Spleen (tissue), 11 donors: ENCODE data around the gene IGFL3. TPM values are rescaled to one million over a fixed set of nuclear protein-coding genes. Genes with fewer than 3 reads are reported as not detected.

ENCODE experiments used
- DNase-seq: peaks from one replicate; pipeline ENCODE4 v3.0.0-alpha.2; 2020
- H3K27ac ChIP-seq, 8 donors: fragments of 200-600 bp; sonication (generic) in 7 of 8; 1 replicate in 4 of 8; 2 replicates in 4 of 8; pipeline versions ENCODE4 v1.5.0 to v1.8.0; 2016 to 2021; ENCODE audit warnings: inconsistent platforms in 4 of 8, mild to moderate bottlenecking in 4 of 8, moderate library complexity in 1 of 8
- H3K27me3 ChIP-seq, 7 donors: fragments of 200-600 bp; sonication (generic) in 6 of 7; replicated peaks in 1 of 7; 1 replicate in 4 of 7; 2 replicates in 3 of 7; pipeline versions ENCODE4 v1.5.0 to v1.8.0; 2016 to 2021; ENCODE audit warnings: inconsistent platforms in 3 of 7, mild to moderate bottlenecking in 1 of 7
- H3K36me3 ChIP-seq, 6 donors: fragments of 200-600 bp; sonication (generic) in 5 of 6; 1 replicate in 4 of 6; 2 replicates in 2 of 6; pipeline versions ENCODE4 v1.5.0 to v1.8.0; 2016 to 2021; ENCODE audit warnings: inconsistent platforms in 2 of 6
- H3K4me1 ChIP-seq, 6 donors: fragments of 200-600 bp; sonication (generic) in 5 of 6; 1 replicate in 3 of 6; 2 replicates in 3 of 6; pipeline versions ENCODE4 v1.5.0 to v1.8.0; 2016 to 2021; ENCODE audit warnings: inconsistent platforms in 3 of 6
- H3K4me3 ChIP-seq, 8 donors: fragments of 200-600 bp; sonication (generic) in 7 of 8; 1 replicate in 4 of 8; 2 replicates in 4 of 8; pipeline versions ENCODE4 v1.5.0 to v1.8.0; 2016 to 2021; ENCODE audit warnings: inconsistent platforms in 4 of 8, mild to moderate bottlenecking in 4 of 8, moderate library complexity in 2 of 8
- H3K9me3 ChIP-seq, 8 donors: fragments of 200-600 bp; sonication (generic) in 7 of 8; 1 replicate in 4 of 8; 2 replicates in 4 of 8; pipeline versions ENCODE4 v1.5.0 to v1.8.0; 2016 to 2021; ENCODE audit warnings: inconsistent platforms in 4 of 8
- POLR2A ChIP-seq, 3 donors: fragments of 450-650 bp; IDR thresholded peaks; one replicate each; pipeline ENCODE4 v1.5.1; 2017; ENCODE audit warnings: antibody characterized with exemption in 3 of 3, mild to moderate bottlenecking in 1 of 3
- POLR2AphosphoS5 ChIP-seq, 3 donors: sonication (generic); formaldehyde crosslinking; IDR thresholded peaks; one replicate each; pipeline ENCODE4 v1.5.1; 2017; ENCODE audit warnings: antibody characterized with exemption in 3 of 3
- WGBS, 5 donors: extraction: QIAGEN DNeasy Blood & Tissue Kit in 3 of 5; methylation state at CpG; one replicate each; pipeline versions ENCODE4 v1.1.5 to v1.1.7; 2013 to 2018; 5-methylcytosine and 5-hydroxymethylcytosine counted together
- intact Hi-C: fragments of 100-400 bp; cut with DNase I; formaldehyde crosslinking; loops from one replicate; pipeline ENCODE4 v1.15.0; 2023; ENCODE audit warnings: low total_unique reads
- polyA plus RNA-seq, 3 donors: library from polyadenylated mRNA; stranded (reverse); fragments of 200-250 nt; gene quantifications; one replicate each; pipeline ENCODE4 v1.2.1, GENCODE V29; 2013
- total RNA-seq, 7 donors: library from RNA; depleted of rRNA in 3 of 7; stranded (reverse); fragments of >200 nt in 3 of 7; fragmentation: NEBNext Ultra II Directional in 4 of 7; extraction: Animal tissue kit (Norgen Biotek cat#: 25700) in 4 of 7; gene quantifications; one replicate each; pipeline versions ENCODE4 v1.1.0 to v1.2.1, GENCODE V29; 2016 to 2021
- TF ChIP-seq, protein P1 (sequence below), 11 experiments: fragments of 200-600 bp in 7 of 11; fragments of 450-650 bp in 4 of 11; sonication (generic) in 4 of 11; IDR thresholded peaks in 8 of 11; conservative IDR thresholded peaks in 3 of 11; 1 replicate in 7 of 11; 2 replicates in 4 of 11; pipeline versions ENCODE4 v1.4.0 to v1.8.0; 2016 to 2021; ENCODE audit warnings: antibody characterized with exemption in 11 of 11, inconsistent platforms in 4 of 11, mild to moderate bottlenecking in 1 of 11
- donor health status: healthy with polysubstance abuse.
- donor health status: DM: no; HTN: no; CAD: no; lungs with moderate emphysema.
- donor health status: DM: no; HTN: no; CAD: no.
- donor health status: Bipolar disorder and iron deficiency.
- donor health status: healthy.
- donor health status: DM: no; HTN: no; CAD: no.
- donor health status: DM: yes; HTN: yes; CAD: no.

The IGFL3 gene
- total and polyA plus RNA-seq, 10 donors, result not detected

DNA sequence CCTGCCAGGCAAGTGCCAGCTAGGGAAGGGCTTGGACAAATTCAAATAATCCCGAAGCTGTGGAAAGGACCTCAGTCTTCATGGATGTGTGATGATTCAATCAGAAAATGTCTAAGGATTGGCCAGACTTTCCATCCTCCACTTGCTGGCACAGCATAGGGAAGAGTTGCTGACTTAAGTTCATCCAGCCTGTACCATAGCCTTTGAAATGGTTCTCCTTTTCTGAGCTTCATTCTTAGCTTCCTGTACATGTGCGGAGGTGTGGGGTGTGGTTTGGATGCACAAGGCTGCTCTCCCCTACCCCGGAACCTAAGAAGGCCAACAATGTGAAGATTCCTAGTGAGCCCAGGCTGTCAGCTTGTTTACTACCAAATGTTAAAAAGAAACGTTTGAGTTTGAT, 959 bp upstream of the IGFL3 start:
- no peaks in the 10 kb centered on the region for H3K4me1 ChIP-seq
- DNase-seq, result no peak
- no peak overlapping the region for H3K27ac ChIP-seq
- no peak overlapping the region for H3K4me3 ChIP-seq
- TF ChIP-seq POLR2AphosphoS5 (IDR thresholded peaks at IDR 0.05) (no peak), POLR2A (IDR thresholded peaks at IDR 0.05) (no peak)
- TF ChIP-seq, protein P1, sequence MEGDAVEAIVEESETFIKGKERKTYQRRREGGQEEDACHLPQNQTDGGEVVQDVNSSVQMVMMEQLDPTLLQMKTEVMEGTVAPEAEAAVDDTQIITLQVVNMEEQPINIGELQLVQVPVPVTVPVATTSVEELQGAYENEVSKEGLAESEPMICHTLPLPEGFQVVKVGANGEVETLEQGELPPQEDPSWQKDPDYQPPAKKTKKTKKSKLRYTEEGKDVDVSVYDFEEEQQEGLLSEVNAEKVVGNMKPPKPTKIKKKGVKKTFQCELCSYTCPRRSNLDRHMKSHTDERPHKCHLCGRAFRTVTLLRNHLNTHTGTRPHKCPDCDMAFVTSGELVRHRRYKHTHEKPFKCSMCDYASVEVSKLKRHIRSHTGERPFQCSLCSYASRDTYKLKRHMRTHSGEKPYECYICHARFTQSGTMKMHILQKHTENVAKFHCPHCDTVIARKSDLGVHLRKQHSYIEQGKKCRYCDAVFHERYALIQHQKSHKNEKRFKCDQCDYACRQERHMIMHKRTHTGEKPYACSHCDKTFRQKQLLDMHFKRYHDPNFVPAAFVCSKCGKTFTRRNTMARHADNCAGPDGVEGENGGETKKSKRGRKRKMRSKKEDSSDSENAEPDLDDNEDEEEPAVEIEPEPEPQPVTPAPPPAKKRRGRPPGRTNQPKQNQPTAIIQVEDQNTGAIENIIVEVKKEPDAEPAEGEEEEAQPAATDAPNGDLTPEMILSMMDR (IDR thresholded peaks at IDR 0.05 in 8 of 11, conservative IDR thresholded peaks at IDR 0.05 in 3 of 11), result no peak
- H3K9me3 ChIP-seq, result no peaks in the 10 kb centered on the region
- no peaks in the 10 kb centered on the region for H3K36me3 ChIP-seq
- intact Hi-C loops, result no loop called here
- H3K27me3 ChIP-seq, result peaks cover 0 to 9% (median 0%) of the 10 kb centered on the region in 7 donors
- WGBS, 5 donors, result 52 to 66% (median 61%) methylated on average over 4 of the region's 4 CpGs

DNA sequence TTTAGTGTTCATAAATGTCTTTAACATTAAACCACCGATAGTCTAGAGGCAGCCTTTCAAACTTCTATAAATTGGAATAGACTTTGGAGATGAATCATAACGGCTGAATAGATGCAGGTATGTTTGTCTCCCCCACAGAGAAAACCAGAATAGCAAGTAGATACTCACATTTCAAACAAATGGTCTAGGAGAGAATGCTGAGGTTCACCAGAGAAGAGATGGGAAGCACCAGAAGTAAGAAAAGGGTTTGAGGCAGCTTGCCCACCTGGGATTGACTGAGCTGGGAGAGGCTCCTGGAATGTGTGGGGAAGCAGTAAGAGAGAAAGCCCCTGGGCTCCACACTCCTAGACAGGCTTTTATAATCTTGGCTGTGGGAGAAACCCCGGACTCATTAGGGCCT, 6.4 kb downstream of the IGFL3 start:
- Histone ChIP-seq H3K9me3 (peaks cover 0 to 9% (median 0%) of the 10 kb centered on the region in 8 donors), H3K27ac (no peak overlapping the region), H3K36me3 (no peaks in the 10 kb centered on the region), H3K4me1 (no peaks in the 10 kb centered on the region), H3K27me3 (peaks cover 0 to 62% (median 3%) of the 10 kb centered on the region in 7 donors), H3K4me3 (no peak overlapping the region)
- no peak for DNase-seq
- TF ChIP-seq, protein P1 (IDR thresholded peaks at IDR 0.05 in 8 of 11, conservative IDR thresholded peaks at IDR 0.05 in 3 of 11), result no peak
- no peak for TF ChIP-seq POLR2A (IDR thresholded peaks at IDR 0.05)
- WGBS, 5 donors, result 72 to 95% (median 84%) methylated on average over 3 of the region's 3 CpGs
- intact Hi-C loops, result no loop called here

DNA sequence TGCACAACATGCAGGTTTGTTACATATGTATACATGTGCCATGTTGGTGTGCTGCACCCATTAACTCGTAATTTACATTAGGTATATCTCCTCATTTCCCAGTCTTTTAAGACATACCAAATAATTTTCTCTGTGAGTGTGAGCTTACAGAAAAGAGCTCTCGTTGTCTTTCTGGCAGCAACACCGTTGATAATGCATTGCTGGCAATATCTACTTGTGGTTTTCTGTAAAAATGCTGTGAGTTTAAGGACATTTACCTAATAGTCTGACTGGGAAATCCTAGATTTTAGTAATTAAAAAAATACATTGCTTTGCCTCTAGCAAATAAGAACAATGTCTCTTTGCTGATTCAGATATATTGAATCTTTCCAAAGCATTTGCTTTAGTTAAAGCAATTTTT, 8.4 kb downstream of the IGFL3 start:
- intact Hi-C loops, result no loop called here
- 64 to 85% (median 83%) methylated on average over 3 of the region's 3 CpGs for WGBS, 5 donors
- Histone ChIP-seq H3K27me3 (peaks cover 0 to 68% (median 6%) of the 10 kb centered on the region in 7 donors), H3K4me3 (no peak overlapping the region), H3K9me3 (peaks cover 0 to 9% (median 0%) of the 10 kb centered on the region in 8 donors), H3K27ac (no peak overlapping the region), H3K4me1 (no peaks in the 10 kb centered on the region), H3K36me3 (no peaks in the 10 kb centered on the region)
- no peak for DNase-seq
- TF ChIP-seq, protein P1 (IDR thresholded peaks at IDR 0.05 in 8 of 11, conservative IDR thresholded peaks at IDR 0.05 in 3 of 11), result no peak
- TF ChIP-seq POLR2AphosphoS5 (IDR thresholded peaks at IDR 0.05), result no peak

DNA sequence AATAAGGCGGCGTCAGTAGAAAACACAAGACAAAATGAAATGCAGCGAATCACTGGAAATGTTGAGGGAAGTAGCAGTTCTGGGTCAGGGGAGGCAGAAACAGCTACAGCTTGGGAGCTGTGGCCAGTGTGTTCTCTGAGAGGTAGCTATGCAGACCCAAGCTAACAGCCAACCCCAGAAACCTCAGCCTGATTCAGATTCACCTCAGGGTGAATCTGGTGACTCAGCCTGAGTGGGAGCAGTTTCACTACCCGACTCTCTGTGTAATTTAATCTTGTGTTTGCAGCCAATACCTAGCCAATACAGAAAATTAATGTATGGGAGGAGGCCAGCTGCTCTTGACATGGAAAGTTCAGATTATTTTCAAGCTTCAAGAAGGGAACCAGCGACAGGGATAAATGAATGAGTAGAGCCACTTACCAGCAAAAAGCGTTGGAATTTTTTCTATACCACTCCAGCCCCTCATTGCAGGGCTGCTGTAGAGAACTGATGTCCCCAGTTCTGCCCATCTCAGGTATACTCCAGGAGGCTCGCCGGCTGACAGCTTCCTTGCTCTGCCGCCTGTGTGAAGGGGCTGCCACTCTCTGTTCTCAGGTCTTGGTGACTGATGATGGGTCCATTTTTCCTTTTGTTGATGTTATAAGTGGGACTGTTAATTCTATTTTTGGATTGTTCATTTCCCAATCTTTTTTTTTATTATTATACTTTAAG, 8.9 kb downstream of the IGFL3 start:
- DNase-seq, result no peak
- no peak overlapping the region for H3K4me3 ChIP-seq
- H3K4me1 ChIP-seq, result no peaks in the 10 kb centered on the region
- peaks cover 0 to 9% (median 0%) of the 10 kb centered on the region in 8 donors for H3K9me3 ChIP-seq
- H3K36me3 ChIP-seq, result no peaks in the 10 kb centered on the region
- TF ChIP-seq, protein P1 (IDR thresholded peaks at IDR 0.05 in 8 of 11, conservative IDR thresholded peaks at IDR 0.05 in 3 of 11), result no peak
- no peak for TF ChIP-seq POLR2A (IDR thresholded peaks at IDR 0.05)
- TF ChIP-seq POLR2AphosphoS5 (IDR thresholded peaks at IDR 0.05), result no peak
- H3K27me3 ChIP-seq, result peaks cover 0 to 64% (median 6%) of the 10 kb centered on the region in 7 donors
- H3K27ac ChIP-seq, result no peak overlapping the region
- WGBS, 5 donors, result 68 to 85% (median 80%) methylated on average over 9 of the region's 9 CpGs
- intact Hi-C loops, result no loop called here
